AG08396 (cell line): ENCODE data around the gene CLCN7.

Experiments used
- DNase-seq: peaks from one replicate; pipeline ENCODE4 v3.0.0; 2012; ENCODE audit warnings: low spot score, mixed read lengths

CLCN7 gene

DNA sequence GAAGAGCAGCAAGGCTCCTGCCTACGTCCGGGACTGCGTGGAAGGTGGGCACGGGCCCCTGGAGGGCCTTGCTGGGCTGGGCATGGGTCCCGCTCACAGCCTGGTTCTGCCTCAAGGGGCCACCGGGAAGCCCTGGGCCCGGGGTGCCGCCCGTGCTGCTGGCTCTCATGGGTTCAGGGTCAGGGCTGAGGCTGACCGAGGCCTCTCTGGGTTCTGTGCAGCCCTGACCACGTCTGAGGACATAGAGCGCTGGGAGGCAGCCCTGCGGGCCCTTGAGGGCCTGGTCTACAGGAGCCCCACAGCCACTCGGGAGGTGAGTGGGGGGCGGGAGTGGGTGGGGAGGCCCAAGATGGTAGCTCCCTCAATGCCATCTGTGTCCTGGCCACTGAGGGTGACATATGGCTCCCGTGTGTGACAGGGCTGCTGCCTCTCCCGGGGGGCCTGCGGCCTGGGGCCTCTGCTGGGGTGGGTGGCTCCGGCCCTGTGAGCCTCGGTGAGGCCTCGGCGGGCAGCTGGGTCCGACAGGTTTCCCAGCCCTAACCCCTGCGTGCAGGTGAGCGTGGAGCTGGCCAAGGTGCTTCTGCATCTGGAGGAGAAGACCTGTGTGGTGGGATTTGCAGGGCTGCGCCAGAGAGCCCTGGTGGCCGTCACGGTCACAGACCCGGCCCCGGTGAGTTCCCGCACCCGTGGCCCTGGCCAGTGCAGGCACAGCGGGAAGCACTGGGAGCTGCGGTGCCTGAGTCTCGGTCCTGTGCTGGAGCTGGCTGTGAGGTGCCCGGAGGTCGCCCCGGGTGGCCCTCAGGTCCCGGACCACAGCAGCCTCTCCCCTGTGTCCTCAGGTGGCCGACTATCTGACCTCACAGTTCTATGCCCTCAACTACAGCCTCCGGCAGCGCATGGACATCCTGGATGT is 27.5 kb upstream of the CLCN7 start:
- no peak for DNase-seq

DNA sequence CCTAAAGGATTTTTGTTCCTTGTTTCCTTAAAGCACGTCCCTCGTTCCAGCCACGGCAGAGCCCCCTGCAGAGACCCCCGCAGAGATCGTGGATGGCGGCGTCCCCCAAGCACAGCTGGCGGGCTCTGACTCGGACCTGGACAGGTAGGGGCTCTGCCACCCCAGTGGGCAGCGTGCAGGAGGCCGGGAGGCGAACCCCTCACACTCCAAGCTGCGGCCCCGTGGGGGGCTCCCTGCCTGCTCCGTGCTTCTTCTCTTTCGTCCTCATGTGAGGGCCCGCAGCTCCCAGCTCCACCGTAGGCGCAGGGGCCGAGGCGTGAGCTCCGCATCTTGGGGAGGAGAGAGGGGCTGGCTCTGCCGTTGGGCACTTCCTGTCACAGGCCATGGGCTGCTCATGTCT is 26.8 kb upstream of the CLCN7 start:
- DNase-seq: no peak

DNA sequence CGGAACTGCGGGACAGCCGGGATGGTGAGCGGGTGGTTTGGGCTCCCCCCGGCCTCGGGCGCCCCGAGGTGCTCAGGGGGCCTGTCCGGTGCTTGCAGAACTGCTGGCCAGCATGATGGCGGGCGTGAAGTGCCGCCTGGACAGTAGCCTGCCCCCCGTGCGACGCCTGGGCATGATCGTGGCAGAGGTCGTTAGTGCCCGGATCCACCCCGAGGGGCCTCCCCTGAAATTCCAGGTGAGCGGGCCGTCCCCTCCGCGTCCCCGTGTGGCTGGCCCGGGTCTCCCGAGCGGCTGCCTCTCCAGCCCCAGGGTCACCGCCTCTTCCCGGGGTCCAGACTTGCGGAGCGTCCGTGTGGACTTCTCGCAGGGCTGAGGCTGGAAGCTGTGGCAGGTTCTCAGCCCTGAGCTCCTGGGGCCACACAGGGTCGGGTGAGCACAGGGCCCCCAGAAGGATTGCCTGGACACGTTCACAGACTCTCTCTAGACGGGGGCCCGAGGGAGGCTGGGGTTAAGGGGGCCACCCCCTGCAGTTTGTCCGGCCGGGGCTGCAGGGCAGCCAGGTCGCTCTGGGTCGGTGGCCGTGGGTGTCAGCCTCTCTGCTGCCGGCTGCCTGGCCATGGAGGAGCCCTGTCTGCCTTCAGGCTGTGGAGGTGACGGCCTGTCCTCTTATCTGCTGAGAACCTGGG is 25.8 kb upstream of the CLCN7 start:
- DNase-seq: no peak

DNA sequence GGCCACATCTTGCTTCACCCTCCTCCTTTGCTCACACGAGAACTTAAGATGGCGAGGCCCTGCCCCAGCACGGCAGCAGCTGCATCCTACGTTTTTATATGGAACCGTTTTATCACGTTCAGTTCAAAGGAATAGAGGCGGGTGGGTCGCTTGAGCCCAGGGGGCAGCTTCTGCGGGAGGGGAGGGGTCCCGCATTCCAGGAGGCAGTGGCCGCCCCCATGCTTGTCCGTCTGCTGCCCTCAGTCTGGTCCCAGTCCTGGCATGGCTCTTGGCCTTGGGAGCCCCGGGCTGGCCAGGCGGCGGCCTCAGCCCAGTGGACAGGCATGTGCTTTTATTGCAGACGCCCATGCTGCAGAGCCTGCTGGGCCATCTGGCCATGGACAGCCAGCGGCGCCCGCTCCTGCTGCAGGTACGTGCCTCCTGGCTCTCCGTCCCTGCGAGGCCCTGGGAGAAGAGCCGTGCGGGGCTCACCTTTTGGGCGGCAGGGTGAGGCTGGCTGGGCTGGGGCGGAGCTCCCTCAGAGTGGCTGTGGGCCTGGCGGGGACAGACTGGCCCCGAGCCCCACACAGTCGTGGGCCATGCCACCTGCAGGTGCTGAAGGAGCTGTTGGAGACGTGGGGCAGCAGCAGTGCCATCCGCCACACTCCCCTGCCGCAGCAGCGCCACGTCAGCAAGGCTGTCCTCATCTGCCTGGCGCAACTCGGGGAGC is 25.1 kb upstream of the CLCN7 start:
- no peak for DNase-seq

DNA sequence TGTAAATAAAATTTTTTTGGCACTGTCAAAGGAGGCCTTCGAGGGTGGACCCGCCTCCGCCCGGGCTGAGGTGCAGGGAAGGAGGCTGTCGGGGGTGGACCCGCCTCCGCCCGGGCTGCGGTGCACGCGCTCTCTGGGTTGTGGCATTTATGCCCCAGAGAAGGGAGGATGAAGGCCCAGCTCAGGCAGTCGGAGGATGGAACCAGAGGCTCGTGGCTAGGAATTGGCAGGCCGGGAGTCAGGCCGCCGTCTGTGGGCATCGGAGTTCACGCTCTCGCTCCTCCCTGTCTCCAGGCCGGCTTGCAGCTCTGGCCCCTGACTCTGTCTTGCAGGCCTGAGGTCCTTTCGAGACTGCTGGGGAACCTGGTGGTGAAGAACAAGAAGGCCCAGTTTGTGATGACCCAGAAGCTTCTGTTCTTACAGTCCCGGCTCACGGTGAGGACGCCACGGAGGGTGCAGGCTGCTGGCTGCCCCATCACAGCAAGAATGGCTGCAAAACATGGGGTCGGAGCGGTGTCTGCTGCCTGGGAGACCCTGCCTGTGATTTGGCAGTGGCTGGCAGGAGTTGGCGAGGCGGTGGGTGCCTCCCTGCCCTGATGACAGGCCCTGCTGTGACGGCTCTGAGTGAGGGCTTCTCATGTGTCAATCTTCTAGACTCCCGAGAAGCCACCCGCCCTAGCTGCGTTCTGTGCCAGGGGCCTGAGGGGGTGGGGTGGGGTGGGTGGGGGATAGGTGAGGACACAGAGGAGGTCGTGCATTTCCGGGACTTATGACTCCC is 24.3 kb upstream of the CLCN7 start:
- DNase-seq: no peak

DNA sequence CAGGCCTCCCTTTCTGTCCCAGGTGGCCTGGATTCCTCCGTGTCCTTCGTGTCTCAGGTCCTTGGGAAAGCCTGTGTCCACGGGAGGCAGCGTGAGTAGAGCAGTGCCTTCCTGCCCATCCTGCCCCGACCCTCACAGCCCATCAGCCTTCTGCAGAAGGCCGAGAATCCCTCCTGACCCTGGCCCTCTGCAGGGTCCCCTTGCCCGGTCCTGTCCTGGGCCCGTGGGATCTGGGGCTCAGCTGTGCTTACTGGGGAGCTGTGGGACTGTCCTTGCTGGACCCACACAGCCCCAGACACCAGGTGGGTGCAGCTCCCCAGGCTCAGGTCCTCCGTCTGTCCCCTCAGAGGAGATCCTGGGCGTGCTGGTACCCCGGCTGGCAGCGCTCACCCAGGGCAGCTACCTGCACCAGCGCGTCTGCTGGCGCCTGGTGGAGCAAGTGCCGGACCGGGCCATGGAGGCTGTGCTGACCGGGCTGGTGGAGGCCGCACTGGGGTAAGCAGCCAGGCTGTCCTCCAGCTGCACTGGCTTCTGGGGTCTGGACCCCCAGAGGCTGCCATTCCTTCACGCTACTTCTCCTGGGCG is 22.3 kb upstream of the CLCN7 start:
- DNase-seq: no peak

DNA sequence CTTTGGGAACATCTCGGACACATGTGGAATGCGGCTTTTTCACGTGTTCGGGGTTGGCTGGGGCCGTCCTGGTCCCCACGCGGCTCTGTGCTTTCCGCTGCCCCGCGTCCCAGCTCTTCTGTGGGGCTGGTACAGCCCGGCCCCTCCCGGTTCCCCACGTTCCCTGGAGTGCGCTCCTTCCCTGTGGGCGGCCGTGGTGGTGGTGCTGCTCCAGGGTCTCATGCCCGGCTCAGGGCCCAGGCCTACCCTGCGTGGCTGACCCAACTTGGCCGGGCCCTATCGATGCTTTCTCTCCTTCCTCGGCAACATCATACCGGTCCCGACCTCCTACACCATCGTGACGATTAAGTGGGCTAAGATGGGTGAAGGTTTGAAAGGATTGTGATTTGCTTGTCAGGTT is 21.6 kb upstream of the CLCN7 start:
- DNase-seq: no peak

DNA sequence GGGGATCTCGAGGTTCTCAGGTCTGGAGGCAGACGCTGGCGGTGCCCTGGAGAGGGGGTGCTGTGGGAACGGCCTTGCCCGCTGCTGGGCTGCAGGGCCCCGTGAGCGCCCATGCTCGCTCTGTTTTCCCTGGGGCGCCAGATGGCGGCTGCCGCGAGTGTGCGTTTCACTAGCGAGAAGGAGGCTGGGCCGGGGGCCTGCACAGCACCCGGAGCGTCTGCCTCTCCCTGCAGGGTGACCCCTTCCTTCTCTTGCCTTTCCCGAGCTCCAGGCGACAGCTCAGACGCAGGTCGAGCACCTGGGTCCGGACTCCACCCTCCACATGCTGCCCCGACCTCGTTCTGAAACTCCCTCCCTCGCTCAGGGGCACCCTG is 21.0 kb upstream of the CLCN7 start:
- DNase-seq: no peak

DNA sequence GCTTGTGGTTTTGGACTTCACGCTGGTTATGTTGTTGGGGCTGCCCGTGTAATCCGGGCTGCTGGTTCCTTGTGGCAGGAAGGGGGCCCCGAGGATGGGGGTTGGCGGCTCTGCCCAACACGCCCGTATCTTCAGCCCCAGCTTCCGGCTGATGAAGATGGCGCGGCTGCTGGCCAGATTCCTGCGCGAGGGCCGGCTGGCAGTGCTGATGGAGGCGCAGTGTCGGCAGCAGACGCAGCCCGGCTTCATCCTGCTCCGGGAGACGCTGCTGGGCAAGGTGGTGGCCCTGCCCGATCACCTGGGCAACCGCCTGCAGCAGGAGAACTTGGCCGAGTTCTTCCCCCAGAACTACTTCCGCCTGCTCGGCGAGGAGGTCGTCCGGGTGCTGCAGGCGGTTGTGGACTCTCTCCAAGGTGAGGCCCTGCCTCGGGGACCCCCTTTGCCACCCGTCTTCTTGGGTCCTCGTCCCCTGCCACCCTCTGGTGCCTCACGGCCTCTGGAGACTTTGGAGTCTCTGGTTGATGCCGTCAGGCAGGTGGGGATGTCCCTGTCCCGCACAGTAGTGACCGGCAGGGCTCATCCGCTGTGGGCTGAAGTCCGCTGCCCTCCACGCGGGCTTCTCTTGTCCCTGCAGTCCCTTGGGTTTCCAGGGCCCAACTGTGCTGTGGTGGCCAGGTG is 20.5 kb upstream of the CLCN7 start:
- no peak for DNase-seq

DNA sequence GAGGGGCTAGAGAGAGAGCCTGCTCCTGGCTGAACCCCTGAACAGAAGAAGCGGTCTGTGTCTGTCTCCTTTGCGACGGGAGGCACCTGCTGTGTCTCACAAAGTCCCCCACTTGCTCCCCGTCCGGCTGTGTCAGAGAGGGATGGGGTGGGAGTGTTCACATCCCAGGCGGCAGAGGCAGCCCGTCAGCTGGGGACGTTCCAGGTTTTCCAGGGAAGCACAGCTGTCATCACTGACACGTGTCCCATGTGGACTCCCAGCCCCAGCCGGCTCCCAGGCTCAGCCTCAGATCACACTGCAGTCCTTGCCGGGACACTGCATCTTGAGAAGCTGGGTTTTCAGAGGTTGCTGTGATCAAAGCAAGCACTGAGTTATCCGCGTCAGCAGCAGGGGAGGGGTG is 19.9 kb upstream of the CLCN7 start:
- peak; percentile 64 for DNase-seq

DNA sequence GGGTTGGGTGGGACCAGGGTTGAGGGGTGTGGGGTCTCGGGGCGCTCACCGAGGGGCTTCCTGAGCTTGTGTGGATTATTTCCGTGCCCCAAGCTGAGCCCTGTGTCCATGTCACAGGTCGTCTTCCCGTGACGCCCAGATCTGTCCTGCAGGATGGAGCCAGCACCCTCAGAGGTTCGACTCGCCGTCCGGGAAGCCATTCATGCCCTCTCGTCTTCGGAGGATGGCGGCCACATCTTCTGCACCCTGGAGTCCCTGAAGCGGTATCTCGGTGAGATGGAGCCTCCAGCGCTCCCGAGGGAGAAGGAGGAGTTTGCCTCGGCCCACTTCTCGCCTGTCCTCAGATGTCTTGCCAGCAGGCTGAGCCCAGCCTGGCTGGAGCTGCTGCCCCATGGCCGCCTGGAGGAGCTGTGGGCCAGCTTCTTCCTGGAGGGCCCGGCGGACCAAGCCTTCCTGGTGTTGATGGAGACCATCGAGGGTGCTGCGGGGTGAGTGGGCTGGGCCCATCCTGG is 19.4 kb upstream of the CLCN7 start:
- DNase-seq: peak; percentile 94

DNA sequence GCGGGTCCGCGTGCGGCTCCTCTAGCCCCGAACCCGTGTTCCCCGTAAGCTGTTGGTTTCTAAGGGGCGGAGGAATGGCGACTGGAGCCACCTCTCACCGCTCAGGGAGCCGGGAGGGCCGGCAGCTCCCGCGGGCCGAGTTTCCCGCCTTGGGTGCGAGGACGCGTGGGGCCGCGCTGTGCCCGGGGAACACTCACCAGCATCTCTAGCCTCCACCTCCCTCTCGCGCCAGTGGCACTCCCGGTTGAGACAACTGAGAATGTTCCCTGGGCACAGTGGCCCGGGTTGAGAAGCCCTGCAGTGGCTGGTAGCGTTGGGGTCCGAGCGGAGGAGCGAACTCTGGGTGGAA is 18.9 kb upstream of the CLCN7 start:
- DNase-seq: peak; percentile 58

DNA sequence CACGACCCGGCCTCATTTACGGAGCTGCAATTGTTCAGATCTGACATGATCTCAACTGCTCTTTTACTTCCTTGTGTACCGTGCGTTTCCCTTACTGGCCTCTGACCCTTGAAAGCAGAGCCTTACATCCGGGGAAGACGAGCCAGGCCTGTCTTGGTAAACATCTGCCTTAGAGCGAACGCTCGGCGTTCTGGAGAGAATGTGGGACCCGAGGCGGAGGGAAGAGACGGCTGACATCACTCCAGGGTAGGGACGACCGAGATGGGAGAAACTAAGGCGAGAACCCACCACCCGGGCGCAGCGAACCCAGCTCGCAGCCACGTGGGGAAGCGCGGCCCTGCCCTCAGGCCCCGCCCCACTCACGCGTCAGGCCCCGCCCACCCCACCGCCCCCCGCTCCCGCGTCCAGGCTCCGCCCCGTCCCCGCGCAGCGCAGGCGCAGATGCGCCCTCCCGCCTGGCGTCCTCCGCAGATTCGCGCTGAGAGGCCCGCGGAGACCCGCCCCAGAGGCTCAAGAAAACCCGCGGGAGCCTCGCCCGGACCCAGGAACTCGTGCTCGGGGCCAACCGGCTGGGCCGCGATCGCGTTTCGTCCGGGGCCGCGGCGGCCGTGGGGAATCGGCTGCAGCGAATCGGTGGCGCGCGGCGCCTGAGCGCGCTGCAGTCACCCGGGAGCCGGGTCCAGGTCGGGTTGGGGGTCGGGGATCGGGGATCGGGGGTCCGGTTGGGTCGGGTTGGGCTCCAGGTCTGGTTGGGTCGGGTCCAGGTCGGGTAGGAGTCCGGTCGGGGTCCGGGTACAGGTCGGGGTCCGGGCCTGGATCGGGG is 18.3 kb upstream of the CLCN7 start, which contains the start of gene TELO2:
TSS of gene TELO2 (plus strand) at position 438 of the 823 bp plus-strand sequence. CDS start 922 bp downstream, outside the sequence.
- peak; percentile 99 for DNase-seq

DNA sequence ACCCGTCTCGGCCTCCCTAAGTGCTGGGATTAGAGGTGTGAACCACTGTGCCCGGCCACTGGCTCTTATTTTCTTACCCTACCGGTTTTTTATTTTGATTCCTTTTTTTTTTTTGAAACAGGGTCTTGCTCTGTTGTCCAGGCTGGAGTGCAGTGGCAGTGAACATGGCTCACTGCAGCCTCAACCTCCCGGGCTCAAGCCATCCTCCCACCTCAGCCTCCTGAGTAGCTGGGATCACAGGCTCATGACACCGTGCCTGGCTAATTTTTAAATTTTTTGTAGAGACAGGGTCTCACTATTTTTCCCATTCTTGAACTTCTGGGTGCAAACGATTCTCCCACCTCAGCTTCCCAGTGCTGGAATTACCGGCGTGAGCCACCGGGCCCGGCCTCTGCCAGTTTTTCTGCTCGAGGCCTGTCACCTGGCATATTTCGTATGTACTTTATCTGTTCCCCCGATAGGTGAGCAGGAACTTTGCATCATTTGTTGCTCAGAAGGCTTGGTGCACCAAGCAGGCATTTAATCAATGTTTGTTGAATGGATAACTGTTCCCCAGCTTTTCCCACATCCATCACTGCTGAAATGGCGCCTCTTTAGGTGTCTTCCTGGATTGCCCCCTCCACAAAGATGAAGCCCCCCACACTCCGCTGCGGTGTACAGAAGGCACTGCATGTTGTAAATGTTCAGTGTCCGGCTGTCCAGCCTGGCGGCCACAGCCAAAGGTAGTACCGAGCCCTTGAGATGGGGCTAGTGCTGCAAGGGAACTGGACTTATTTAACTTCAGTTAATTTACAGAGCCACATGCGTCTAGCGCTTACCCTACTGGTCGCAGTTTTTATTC is 17.5 kb upstream of the CLCN7 start:
- DNase-seq: no peak

DNA sequence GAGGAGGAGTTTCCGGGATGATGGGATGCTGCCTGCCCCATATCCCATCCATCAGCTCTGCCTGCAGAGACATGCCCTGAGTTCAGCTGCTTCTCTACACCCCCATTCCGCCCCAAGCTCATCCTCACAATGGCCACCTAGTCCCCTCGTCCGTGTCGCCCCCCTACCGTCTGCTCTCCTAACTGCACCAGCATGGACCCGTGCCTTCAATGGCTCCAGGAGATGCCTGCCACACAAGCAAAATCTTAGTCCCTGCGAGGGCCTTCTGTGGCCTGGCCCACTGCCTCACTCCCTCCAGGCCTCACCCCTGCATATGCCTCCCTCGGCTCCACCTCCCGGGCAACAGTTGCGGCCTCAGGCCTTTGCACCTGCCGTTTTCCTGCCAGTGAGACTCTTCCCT is 16.5 kb upstream of the CLCN7 start:
- DNase-seq: no peak

DNA sequence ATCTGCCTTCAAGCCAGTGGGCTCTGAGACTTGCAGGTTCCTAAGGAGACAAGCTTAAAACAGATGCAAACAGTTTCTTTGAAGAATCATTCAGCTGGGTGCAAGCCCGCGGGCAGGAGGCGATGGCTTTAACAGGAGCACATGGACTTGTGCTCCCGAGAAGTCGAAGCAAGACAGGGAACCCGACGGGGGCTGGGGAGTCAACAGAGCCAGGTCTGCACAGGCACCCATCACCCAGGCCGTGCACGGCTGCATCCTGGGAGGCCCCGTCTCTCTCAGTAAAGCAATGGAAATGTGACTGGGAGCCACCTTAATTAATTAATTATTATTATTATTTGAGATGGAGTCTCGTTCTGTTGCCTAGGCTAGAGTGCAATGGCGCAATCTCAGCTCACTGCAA is 14.2 kb upstream of the CLCN7 start:
- DNase-seq: no peak

DNA sequence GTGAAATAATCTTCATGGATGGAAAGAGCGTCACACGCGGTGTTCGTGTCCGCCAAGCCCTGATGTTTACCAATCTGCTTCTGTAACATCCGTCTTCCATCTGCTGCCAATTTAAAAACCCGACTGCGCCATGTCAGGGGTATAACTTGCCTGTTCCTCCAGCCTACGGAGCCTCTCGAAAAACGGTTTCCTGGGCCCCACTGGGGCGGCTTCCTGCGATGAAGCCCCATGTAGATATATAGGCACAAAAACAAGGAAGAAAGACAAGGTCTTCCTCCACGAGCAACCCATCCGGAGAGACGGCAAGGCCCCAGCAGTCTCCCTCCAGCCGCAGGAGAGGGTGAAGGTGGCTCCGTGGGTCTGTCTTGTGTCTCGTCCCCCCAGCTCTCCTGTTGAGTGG is 13.8 kb upstream of the CLCN7 start, which contains the start of gene PTX4:
TSS of gene PTX4 (minus strand) at position 326 of the 400 bp plus-strand sequence. CDS start at position 291, 35 bp downstream.
- no peak for DNase-seq

DNA sequence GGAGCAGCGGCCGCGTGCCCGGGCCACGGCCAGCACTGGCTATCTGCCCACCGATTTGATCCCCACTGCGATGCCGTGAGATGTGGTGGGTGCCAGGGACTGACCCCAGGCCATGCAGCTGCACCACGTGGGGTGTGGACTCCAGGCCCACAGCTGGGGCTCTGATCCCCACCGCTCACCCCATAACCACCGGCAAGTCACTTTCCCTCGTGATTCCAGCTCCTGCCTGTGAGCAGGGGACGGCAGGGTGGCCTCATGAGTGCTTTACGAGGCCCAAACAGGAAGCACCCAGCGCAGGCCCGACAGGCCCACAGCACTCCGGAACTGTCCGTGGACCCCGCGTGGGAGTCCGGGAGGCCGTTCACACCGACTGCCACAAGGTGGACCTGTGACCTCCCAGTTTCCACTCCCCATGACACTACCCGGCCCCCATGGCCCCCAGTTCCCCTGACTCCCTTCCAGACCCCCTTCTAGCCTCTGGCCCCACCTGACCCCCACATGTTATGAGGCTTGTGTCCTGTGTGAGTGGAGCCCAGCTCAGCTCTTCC is 13.3 kb upstream of the CLCN7 start:
- no peak for DNase-seq
